A673 (cell line): Measurements from ENCODE around the gene HABP2. TPM values are rescaled to one million over a fixed set of nuclear protein-coding genes. Genes with fewer than 3 reads are reported as not detected.

Experiments used
- BruUV-seq: library from RNA; stranded (reverse); fragments of 400-500 nt; replicated peaks from 2 replicates; lab custom pipeline; 2021; lab: Mats Ljungman, UMichigan
- CTCF ChIA-PET: fragments of 300-600 bp; sonication (Branson Sonifier 250); formaldehyde crosslinking; loops from one replicate; lab custom pipeline; 2022; ENCODE audit warnings: antibody characterized with exemption; lab: Charles Lee
- POLR2A ChIA-PET: fragments of 300-600 bp; sonication (Branson Sonifier 250); formaldehyde crosslinking; loops from one replicate; lab custom pipeline; 2022; ENCODE audit warnings: antibody characterized with exemption; ENCODE audit not compliant: low non-redundant PET; lab: Charles Lee
- DNase-seq: peaks from one replicate; pipeline ENCODE4 v3.0.0-alpha.2; 2015; ENCODE audit warnings: low spot score
- H3K27ac ChIP-seq: fragments of 200-600 bp; sonication (generic); 2 replicates; pipeline ENCODE4 v1.5.1; 2016; ENCODE audit warnings: mixed run types, low read depth, mild to moderate bottlenecking, mixed read lengths, antibody characterized with exemption, low read length; ENCODE audit not compliant: poor library complexity, severe bottlenecking
- H3K27me3 ChIP-seq: fragments of 200-600 bp; sonication (generic); replicated peaks from 2 replicates; pipeline ENCODE4 v1.6.1; 2017; ENCODE audit warnings: mixed run types, low read depth, mild to moderate bottlenecking, mixed read lengths, antibody characterized with exemption, low read length; ENCODE audit not compliant: insufficient read depth, poor library complexity
- H3K36me3 ChIP-seq: fragments of 200-600 bp; sonication (generic); 2 replicates; pipeline ENCODE4 v1.6.1; 2016; ENCODE audit warnings: mixed run types, mild to moderate bottlenecking, mixed read lengths, antibody characterized with exemption, low read length; ENCODE audit not compliant: insufficient read depth, poor library complexity, severe bottlenecking
- H3K4me1 ChIP-seq: fragments of 200-600 bp; sonication (generic); 2 replicates; pipeline ENCODE4 v1.6.1; 2017; ENCODE audit warnings: mixed run types, mild to moderate bottlenecking, mixed read lengths, antibody characterized with exemption, low read length; ENCODE audit not compliant: insufficient read depth, poor library complexity, severe bottlenecking
- H3K4me3 ChIP-seq: fragments of 200-600 bp; sonication (generic); 2 replicates; pipeline ENCODE4 v1.5.1; 2016; ENCODE audit warnings: low read depth, mixed run types, mild to moderate bottlenecking, mixed read lengths, low read length; ENCODE audit not compliant: poor library complexity, severe bottlenecking
- H3K9me3 ChIP-seq: fragments of 200-600 bp; sonication (generic); 2 replicates; pipeline ENCODE4 v1.6.1; 2016; ENCODE audit warnings: mixed run types, low read depth, mild to moderate bottlenecking, mixed read lengths, antibody characterized with exemption, low read length; ENCODE audit not compliant: poor library complexity, severe bottlenecking
- EZH2 ChIP-seq: fragments of 200-600 bp; sonication (generic); IDR thresholded peaks from 2 replicates; pipeline ENCODE4 v1.6.1; 2017; ENCODE audit warnings: borderline replicate concordance, low read depth, mild to moderate bottlenecking, mixed read lengths, antibody characterized with exemption, low read length; ENCODE audit not compliant: poor library complexity, severe bottlenecking
- intact Hi-C: fragments of 100-400 bp; cut with micrococcal nuclease; formaldehyde crosslinking; loops from one replicate; pipeline ENCODE4 v1.10.0; 2022; ENCODE audit not compliant: unreplicated experiment
- total RNA-seq: library from RNA; stranded (reverse); gene quantifications from 2 replicates; pipeline ENCODE4 v1.2.3, GENCODE V29; 2021
- TF ChIP-seq, protein P1 (sequence below): fragments of 300-800, 200-600 bp; sonication (generic); conservative IDR thresholded peaks from 2 replicates; pipeline ENCODE4 v1.5.1; 2017; ENCODE audit warnings: low read depth, mild to moderate bottlenecking, antibody characterized with exemption, low read length, moderate library complexity, mixed read lengths

The HABP2 gene
- total RNA-seq, 1 experiment from 2014 or later: not detected

DNA sequence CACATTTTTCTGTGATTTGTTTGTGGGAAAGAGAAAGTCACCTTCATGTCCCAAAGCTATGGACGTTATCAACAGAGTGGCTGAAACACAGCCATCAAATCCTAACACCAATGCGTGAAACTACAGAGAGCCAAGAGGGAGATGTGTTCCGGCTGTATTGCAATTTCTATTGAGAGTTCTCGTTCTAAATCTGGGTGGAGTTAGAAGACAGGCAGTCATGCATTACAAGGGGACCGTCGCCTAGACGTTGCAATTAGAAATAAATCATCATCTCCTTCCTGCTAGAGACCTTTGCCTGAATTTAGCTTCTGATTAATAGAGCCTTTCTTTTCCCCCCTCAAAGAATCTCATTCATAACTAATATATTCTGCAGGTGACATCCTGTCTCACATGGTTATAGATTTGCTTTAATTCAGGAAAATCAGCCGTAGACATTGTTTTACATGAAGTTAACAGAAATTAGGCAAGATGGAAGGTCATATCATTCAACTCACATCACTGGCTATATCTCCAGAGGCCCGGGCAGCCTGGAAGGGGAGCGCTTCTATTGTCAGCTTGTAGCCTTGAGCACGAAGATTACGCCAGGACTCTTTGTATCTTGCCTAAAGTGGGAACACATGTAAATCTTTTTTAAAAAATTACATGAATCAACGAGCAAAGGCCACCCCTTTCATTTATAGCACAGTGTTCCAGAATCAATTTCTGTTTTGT is 52.6 kb downstream of the HABP2 start:
- Histone ChIP-seq H3K27me3 (no peaks in the 10 kb centered on the region), H3K9me3 (no peaks in the 10 kb centered on the region), H3K27ac (no peak overlapping the region), H3K4me1 (no peaks in the 10 kb centered on the region), H3K36me3 (no peaks in the 10 kb centered on the region), H3K4me3 (no peak overlapping the region)
- POLR2A ChIA-PET: no interaction called here
- no peak for DNase-seq
- BruUV-seq: no TSS peak
- intact Hi-C loops: no loop called here
- CTCF ChIA-PET: no interaction called here
- no peak for TF ChIP-seq EZH2
- TF ChIP-seq, protein P1, sequence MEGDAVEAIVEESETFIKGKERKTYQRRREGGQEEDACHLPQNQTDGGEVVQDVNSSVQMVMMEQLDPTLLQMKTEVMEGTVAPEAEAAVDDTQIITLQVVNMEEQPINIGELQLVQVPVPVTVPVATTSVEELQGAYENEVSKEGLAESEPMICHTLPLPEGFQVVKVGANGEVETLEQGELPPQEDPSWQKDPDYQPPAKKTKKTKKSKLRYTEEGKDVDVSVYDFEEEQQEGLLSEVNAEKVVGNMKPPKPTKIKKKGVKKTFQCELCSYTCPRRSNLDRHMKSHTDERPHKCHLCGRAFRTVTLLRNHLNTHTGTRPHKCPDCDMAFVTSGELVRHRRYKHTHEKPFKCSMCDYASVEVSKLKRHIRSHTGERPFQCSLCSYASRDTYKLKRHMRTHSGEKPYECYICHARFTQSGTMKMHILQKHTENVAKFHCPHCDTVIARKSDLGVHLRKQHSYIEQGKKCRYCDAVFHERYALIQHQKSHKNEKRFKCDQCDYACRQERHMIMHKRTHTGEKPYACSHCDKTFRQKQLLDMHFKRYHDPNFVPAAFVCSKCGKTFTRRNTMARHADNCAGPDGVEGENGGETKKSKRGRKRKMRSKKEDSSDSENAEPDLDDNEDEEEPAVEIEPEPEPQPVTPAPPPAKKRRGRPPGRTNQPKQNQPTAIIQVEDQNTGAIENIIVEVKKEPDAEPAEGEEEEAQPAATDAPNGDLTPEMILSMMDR: no peak

DNA sequence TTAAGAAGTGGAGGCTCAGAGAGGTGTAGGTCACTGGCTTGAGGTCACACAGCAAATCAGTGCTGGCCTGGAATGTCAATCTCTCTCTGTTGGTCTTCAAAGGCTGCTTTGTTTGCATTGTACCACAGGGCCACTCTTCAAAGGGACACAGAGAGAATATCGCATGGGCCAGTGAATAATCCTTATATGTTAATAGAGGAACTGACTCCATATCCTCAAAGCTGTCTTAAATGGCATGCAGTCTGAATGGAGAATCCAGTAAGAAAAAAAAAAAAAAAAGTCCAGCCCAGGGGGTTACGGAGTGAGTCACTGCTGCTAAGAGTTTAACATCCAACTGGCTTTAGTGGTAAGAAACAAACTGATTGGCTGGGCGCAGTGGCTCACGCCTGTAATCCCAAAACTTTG is 56.9 kb downstream of the HABP2 start:
- intact Hi-C loops: no loop called here
- Histone ChIP-seq H3K4me3 (no peak overlapping the region), H3K9me3 (no peaks in the 10 kb centered on the region), H3K27ac (no peak overlapping the region), H3K4me1 (no peaks in the 10 kb centered on the region), H3K27me3 (no peaks in the 10 kb centered on the region), H3K36me3 (no peaks in the 10 kb centered on the region)
- BruUV-seq: no TSS peak
- ChIA-PET POLR2A (interaction anchor here (0.6 kb wide), 1 partner anchor 506 kb away, joined by 3 read pairs; no protein-coding TSS in a partner anchor), CTCF (no interaction called here)
- TF ChIP-seq EZH2: no peak
- TF ChIP-seq, protein P1: no peak
- DNase-seq: peak; percentile 21

DNA sequence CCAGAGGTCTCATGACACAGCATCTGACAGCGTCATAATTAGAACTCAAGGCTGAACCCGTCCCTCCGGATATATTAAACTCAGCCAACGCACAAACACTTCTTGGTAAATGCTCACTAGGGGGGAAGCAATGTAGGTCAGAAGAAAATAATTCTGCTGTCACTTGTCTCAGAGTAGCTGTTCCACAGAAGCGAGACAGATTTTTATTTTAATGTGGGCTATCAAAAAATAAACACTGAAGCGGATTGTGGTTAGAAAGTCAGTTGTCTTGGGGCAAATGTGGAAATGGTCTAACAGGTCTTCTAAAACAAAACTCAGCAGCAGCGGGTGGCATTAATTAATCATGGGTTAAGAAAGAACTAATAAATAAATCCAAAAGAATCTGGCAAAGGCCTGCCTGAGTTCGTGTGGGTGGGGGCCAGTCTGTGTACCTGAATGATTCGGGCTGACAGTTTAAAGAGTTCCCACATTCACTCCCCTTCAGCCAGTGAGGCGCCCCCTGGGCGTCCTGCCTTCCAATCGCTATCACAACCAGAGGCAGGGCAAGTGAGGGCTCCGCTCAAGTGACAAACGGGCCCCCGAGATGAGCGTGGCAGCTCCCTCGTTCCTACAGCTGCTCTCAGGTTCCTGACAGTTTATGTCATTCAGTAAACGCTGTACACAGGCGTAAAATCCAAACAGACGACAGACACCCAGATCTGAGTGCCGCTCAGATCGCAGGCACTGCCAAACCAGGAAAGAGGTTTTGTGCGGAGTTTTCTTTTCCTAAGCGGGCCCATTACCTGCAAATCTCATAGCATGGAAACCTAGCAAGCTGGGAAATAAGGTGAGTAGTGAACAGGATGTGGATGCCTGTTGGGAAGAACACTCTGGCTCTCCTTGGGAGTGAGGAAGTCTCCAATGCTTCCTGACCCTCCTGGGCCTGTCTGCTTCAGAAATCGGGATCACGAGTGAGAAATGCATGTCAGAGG is 58.1 kb downstream of the HABP2 start:
- Histone ChIP-seq H3K27me3 (no peaks in the 10 kb centered on the region), H3K27ac (no peak overlapping the region), H3K9me3 (no peaks in the 10 kb centered on the region), H3K4me3 (no peak overlapping the region), H3K4me1 (no peaks in the 10 kb centered on the region), H3K36me3 (no peaks in the 10 kb centered on the region)
- no peak for DNase-seq
- BruUV-seq: no TSS peak
- ChIA-PET CTCF (no interaction called here), POLR2A (no interaction called here)
- TF ChIP-seq, protein P1: no peak
- no peak for TF ChIP-seq EZH2
- intact Hi-C loops: no loop called here
